Islet of Langerhans (tissue), 1 donor: ENCODE measurements around the gene TNFSF10.
A peak's percentile ranks its signal among the peaks of the same experiment; 100 is the strongest.

Experiments used
- FAIRE-seq: peaks from one replicate; lab custom pipeline; 2011; peaks lifted over from hg19 to GRCh38; lab: Jason Lieb, UNC

The TNFSF10 gene

GRCh38 chr3:172543884-172544283, 20.7 kb upstream of the TNFSF10 start:
- no peak for FAIRE-seq

GRCh38 chr3:172543419-172543818, 20.2 kb upstream of the TNFSF10 start:
- FAIRE-seq, result no peak

GRCh38 chr3:172542999-172543398, 19.8 kb upstream of the TNFSF10 start:
- no peak for FAIRE-seq

GRCh38 chr3:172541945-172542488, 18.8 kb upstream of the TNFSF10 start:
- no peak for FAIRE-seq

- no peak for FAIRE-seq
These were observed 16.8 kb upstream of the TNFSF10 start for GRCh38 chr3:172540049-172540448.

GRCh38 chr3:172539273-172539672, 16.0 kb upstream of the TNFSF10 start:
- no peak for FAIRE-seq

- no peak for FAIRE-seq
These were observed 15.3 kb upstream of the TNFSF10 start for GRCh38 chr3:172538368-172539151.

- FAIRE-seq, result no peak
These were observed 14.4 kb upstream of the TNFSF10 start for GRCh38 chr3:172537507-172538158.

GRCh38 chr3:172536993-172537419, 13.8 kb upstream of the TNFSF10 start:
- no peak for FAIRE-seq

GRCh38 chr3:172536505-172536904, 13.3 kb upstream of the TNFSF10 start:
- FAIRE-seq, result no peak

GRCh38 chr3:172530566-172530965, 7.3 kb upstream of the TNFSF10 start:
- FAIRE-seq, result no peak

- FAIRE-seq, result no peak
These were observed 6.9 kb upstream of the TNFSF10 start for GRCh38 chr3:172530101-172530561.

- no peak for FAIRE-seq
These were observed 5.4 kb upstream of the TNFSF10 start for GRCh38 chr3:172528677-172529076.

- FAIRE-seq, result no peak
These were observed 4.1 kb upstream of the TNFSF10 start for GRCh38 chr3:172527306-172527705.

GRCh38 chr3:172525116-172525613, 1.9 kb upstream of the TNFSF10 start:
- FAIRE-seq, result no peak

GRCh38 chr3:172524611-172525010, 1.4 kb upstream of the TNFSF10 start:
- FAIRE-seq, result no peak

GRCh38 chr3:172521837-172522726, 1.1 kb downstream of the TNFSF10 start:
- FAIRE-seq, result peak; percentile 84

GRCh38 chr3:172520301-172520831, 2.9 kb downstream of the TNFSF10 start:
- no peak for FAIRE-seq

- FAIRE-seq, result no peak
These were observed 3.5 kb downstream of the TNFSF10 start for GRCh38 chr3:172519740-172520139.

- FAIRE-seq, result no peak
These were observed 4.1 kb downstream of the TNFSF10 start for GRCh38 chr3:172518929-172519640.

- FAIRE-seq, result no peak
These were observed 5.3 kb downstream of the TNFSF10 start for GRCh38 chr3:172517859-172518466.
